Suprapubic skin (tissue), 4 donors: ENCODE measurements around the gene EFTUD2.

Source experiments
- EP300 ChIP-seq: sonication (generic); formaldehyde crosslinking; IDR thresholded peaks from one replicate; pipeline ENCODE4 v1.6.1; 2017; ENCODE audit warnings: antibody characterized with exemption
- POLR2A ChIP-seq, 2 donors: fragments of 450-650 bp; IDR thresholded peaks; one replicate each; pipeline ENCODE4 v1.6.1; 2017; ENCODE audit warnings: antibody characterized with exemption in 2 of 2, mild to moderate bottlenecking in 2 of 2, moderate library complexity in 2 of 2
- POLR2AphosphoS5 ChIP-seq, 3 donors: sonication (generic); formaldehyde crosslinking; IDR thresholded peaks; one replicate each; pipeline ENCODE4 v1.6.1; 2017; ENCODE audit warnings: antibody characterized with exemption in 3 of 3
- TF ChIP-seq, protein P1 (sequence below), 2 donors: fragments of 200-600 bp in 1 of 2; fragments of 450-650 bp in 1 of 2; sonication (generic) in 1 of 2; IDR thresholded peaks; one replicate each; pipeline ENCODE4 v1.5.1; 2016 to 2019; ENCODE audit warnings: antibody characterized with exemption in 2 of 2, mild to moderate bottlenecking in 1 of 2, moderate library complexity in 1 of 2

DNA sequence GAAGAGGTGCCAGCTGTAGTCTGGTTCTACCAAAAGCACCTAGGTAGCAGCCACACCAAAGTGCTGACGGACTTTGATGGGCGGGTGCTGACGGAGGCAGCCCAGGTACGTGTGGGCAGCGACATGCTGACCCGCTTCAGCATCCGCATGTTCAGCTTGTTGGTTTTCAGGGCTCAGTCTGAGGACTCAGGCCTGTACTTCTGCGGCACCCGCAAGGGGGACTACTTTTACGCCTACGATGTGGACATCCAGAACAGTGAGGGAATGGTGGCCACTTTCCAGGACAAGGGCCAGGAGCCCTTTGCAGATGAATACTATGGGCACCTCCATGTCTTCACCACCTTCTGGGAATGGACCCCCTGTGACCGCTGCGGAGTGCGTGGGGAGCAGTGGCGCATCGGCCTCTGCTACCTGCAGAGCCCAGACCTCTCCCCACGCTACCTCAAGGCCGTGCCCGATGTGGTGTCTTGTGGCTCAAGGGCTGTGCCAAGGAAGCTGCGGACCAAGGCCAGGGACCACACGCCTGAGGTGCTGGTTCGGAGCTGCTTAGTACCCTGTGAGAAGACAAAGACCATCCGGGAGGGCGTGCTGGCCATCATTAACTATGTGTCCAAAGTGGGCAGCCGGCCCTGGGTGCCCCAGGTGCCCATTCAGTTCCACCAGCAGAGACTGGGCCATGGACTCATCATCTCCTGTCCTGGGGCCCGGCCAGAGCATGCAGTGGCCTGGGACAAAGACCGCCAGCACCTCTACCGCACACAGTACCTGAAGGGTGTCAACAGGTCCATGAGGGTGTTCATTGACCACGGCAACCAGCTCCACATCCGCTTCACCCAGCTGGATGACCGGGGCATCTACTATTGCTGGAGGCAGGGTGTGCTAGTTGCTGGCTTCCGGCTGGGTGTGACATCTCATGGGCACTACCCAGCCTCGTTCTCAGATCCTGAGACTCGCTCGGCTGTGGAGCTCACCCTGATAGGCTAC, 5.0 kb upstream of the EFTUD2 start:
- TF ChIP-seq, protein P1, sequence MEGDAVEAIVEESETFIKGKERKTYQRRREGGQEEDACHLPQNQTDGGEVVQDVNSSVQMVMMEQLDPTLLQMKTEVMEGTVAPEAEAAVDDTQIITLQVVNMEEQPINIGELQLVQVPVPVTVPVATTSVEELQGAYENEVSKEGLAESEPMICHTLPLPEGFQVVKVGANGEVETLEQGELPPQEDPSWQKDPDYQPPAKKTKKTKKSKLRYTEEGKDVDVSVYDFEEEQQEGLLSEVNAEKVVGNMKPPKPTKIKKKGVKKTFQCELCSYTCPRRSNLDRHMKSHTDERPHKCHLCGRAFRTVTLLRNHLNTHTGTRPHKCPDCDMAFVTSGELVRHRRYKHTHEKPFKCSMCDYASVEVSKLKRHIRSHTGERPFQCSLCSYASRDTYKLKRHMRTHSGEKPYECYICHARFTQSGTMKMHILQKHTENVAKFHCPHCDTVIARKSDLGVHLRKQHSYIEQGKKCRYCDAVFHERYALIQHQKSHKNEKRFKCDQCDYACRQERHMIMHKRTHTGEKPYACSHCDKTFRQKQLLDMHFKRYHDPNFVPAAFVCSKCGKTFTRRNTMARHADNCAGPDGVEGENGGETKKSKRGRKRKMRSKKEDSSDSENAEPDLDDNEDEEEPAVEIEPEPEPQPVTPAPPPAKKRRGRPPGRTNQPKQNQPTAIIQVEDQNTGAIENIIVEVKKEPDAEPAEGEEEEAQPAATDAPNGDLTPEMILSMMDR (IDR thresholded peaks at IDR 0.05) = no peak
- TF ChIP-seq POLR2A (IDR thresholded peaks at IDR 0.05) (no peak), EP300 (no peak), POLR2AphosphoS5 (IDR thresholded peaks at IDR 0.05) (no peak)
